AG08395 (cell line): Measurements from ENCODE around the gene PTPN12.
"Not testable (repeated sequence)": the region's sequence is repeated elsewhere in the genome, so short reads cannot be mapped to it uniquely, and the experiment has no call there.

Experiments used
- DNase-seq: peaks from one replicate; pipeline ENCODE4 v3.0.0; 2012; ENCODE audit warnings: mixed read lengths, low spot score

The PTPN12 gene

DNA sequence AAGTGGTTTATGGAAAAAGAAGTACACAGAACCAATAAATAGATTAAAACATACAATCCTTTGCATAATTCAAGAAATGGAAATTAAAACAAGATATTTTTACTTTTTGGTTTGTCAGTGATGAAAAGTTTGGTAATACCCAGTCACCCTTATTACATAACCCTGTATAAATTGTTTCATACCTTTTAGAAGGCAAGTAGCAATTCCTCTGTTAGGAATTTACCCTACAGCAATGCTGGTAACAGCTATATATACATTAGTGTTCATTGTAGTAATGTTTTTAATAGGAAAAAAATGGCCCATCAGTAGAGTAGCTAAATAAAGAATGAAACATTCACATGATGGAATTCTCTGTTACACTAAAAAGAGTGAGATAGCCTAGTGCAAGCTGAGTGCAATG, 42.7 kb downstream of the PTPN12 start:
- no peak for DNase-seq

DNA sequence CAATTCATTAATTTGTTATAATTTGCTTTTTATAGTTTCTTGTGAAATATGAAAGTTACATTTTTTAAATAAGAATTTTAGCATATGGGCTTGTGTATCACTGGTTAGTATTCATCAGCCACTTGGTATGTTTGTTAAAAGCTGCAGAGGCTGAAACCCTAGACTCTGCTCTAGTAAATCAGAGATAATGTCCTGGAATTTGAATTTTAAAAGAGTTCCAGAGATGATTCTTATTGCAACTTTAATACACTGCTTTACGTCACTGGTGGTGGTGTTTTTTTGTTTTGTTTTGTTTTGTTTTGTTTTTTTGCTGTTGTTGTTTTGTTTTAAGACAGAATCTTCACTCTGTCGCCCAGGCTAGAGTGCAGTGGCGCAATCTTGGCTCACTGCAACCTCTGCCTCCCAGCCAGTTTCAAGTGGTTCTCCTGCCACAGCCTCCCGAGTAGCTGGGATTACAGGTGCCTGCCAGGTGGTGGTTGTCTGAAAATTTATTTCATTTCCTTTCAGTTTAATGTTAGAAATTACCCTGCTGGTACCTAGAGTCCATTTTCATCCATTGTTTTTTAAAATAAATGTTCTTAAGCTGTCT, 43.8 kb downstream of the PTPN12 start:
- DNase-seq, result peak; percentile 17

DNA sequence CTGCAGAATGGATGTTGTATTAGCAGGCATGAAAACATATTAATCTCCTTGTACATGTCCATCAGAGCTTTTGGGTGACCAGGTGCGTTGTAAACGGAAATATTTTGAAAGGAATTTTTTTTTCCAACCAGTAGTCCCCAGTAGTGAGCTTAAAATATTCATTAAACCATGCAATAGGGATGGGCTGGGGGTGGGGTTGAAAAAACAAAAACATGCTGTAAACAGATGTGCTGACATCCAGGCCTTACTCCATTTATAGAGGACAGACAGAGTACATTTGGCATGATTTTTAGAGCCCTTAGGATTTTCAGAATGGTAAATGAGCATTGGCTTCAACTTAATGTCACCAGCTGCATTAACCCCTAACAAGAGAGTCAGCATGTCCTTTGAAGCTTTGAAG, 50.2 kb downstream of the PTPN12 start:
- DNase-seq, result peak; percentile 6

DNA sequence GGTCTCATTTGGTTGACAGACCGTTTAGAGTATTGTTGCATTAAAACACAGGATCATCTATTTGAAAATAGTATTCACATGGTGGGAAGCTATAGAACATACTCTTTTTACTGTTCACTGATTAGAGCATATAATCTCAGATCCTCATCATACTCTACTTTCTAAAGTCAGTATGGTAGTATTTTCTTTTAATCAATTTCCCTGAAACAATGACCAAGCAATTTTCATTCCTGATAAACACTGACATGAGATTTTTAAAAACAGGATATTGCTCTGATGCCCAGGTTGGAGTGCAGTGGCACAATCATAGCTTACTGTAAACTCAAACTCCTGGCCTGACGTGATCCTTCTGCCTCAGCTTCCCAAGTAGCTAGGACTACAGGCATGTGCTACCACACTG, 63.9 kb downstream of the PTPN12 start:
- DNase-seq, result no peak

DNA sequence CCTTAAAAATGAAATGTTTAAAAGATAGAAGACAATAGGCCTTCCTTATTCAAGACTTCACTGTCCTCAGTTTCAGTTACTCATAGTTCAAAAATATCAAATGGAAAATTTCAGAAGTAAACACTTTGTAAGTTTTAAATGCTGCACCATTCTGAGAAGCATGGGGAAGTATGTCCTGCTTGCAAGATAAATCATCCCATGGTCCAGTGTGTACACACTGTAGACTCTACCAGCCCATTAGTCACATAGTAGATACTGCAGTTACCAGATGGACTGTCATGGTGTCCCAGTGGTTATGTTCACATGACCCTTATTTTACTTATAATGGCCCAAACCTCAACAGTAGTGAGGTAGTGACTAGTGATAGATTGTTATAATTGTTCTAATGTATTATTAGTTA, 69.5 kb downstream of the PTPN12 start:
- DNase-seq, result no peak

DNA sequence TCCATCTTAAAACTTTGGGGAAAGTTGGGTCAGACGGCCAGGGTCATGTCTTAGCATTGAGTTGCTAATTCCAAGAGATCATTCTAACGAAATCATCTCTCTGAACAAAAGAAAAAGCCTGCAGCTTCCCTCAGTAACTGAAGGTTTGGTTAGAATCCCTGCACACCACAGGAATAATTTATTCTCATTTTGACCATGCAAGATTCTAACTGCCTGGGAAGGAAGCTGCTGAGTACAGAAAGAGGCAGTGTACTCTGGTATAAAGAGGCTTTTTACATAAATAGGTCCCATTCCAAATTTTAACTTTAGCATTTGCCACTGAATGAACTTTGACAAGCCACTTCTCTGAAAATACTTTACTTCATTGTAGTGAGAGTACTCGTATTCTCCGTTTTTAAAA, 82.2 kb downstream of the PTPN12 start:
- no peak for DNase-seq

DNA sequence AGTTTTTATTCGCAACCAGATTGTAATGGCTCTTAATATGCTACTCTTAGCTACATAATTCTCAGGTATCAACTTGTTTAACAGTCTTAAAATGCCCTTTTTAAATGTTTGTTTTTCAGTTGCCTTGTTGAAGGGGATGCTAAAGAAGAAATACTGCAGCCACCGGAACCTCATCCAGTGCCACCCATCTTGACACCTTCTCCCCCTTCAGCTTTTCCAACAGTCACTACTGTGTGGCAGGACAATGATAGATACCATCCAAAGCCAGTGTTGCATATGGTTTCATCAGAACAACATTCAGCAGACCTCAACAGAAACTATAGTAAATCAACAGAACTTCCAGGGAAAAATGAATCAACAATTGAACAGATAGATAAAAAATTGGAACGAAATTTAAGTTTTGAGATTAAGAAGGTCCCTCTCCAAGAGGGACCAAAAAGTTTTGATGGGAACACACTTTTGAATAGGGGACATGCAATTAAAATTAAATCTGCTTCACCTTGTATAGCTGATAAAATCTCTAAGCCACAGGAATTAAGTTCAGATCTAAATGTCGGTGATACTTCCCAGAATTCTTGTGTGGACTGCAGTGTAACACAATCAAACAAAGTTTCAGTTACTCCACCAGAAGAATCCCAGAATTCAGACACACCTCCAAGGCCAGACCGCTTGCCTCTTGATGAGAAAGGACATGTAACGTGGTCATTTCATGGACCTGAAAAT, 89.7 kb downstream of the PTPN12 start:
- no peak for DNase-seq

DNA sequence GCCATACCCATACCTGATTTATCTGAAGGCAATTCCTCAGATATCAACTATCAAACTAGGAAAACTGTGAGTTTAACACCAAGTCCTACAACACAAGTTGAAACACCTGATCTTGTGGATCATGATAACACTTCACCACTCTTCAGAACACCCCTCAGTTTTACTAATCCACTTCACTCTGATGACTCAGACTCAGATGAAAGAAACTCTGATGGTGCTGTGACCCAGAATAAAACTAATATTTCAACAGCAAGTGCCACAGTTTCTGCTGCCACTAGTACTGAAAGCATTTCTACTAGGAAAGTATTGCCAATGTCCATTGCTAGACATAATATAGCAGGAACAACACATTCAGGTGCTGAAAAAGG, 90.2 kb downstream of the PTPN12 start:
- DNase-seq, result no peak

DNA sequence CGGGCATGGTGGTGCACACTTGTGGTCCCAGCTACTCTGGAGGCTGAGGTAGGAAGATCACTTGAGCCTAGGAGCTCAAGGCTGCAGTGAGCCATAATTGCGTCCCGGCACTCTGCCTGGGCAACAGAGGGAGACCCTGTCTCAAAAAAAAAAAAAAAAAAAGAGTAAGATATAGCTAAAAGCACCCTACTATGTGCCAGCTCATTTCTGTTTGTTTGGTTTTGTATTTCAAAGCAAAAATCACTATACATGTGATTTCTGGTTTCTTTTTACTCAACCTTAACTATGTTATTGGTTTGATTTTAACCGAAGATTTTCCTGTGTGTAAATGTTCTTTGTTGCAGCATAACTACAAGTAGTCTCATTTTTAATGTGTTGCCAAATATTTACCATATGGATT, 92.7 kb downstream of the PTPN12 start:
- DNase-seq, result no peak

DNA sequence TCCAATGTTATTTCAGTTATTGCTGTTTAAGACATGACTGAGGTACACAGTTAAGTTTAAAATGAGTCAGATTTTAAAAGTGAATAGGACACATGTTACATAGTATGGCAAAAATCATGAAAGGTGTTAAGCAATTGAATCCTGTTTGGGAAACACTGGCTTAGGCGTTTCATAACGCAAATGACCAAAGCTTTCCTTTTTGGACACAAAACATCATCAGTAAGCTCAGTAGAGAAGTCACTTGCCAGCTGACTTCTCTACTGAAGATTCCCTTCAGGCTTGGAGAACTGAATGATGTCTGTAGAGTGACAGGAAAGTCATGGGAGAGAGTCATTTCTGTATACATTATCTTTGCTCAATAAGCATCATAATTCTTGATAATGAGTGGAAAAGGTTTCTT, 94.7 kb downstream of the PTPN12 start:
- DNase-seq, result no peak

DNA sequence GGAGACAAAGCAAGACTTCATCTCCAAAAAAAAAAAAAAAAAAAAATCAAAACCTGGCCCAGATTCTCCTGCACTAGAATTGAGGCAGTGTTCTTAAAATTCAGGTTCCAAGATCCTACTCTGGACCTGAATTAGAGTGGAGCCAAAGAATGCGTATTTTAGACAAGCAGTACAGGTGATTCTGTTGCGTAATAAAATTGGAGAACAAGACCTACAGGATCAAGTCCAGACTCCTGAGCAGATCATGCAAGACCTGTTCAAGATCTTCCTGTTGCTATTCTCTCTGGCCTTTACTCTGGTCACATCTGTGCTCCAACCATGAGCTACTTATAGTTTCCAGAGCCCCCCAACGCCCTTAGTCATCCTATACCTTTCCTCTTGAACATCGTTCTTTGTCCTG, 107.7 kb downstream of the PTPN12 start:
- no peak for DNase-seq

DNA sequence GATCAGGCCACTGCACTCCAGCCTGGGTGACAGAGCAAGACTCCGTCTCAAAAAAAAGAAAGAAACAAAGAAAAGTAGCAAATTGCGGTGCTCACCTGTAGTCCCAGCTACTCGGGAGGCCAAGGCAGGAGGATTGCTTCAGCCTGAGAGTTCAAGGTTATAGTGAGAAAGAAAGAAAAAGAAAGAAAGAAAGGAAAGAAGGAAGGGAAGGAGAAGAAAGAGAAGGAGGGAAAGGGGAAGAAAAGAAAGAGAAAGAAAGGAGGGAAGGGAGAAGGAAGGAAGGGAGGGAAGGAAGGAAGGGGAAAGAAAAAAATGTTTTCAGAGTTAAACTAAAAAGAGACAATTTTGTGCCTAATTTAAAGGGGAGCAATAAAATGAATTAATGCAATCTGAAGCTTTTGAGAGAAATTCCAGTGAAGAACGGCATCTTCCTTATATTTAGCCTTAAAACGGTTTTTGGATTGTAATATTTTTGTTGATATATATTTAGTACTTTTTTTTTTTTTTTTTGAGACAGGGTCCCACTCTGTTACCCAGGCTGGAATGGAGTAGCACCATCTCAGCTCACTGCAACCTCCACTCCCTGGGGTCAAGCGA, 111.7 kb downstream of the PTPN12 start:
- no peak for DNase-seq

DNA sequence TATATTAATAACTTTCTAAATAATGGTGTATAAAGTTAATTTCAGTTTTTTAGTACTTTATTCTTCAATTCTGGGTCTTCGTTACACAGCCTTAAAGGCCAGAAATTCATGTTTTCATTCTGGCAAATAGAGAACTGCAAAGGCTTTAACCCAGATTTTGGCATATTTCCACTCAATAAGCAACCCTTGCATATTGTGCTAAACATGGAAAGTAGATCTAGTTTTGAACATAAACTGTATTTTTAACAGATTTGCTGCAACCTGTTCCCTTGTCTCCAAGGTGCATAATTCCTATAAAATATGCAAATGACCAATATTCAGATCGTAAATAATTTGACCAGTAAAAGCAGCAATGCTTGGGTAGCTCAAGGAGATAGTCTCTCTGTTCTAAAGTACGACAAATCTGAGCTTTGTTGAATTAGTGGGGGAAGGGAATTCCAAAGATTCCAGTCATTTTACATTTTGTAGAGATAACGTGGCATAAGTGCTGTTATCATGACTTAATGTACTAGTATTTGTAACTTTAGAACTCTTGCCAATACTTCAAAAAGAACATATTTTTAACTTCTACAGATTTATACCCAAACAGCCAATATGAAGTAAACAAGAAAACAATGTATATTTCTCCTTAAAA, 112.7 kb downstream of the PTPN12 start:
- DNase-seq, result peak; percentile 14

DNA sequence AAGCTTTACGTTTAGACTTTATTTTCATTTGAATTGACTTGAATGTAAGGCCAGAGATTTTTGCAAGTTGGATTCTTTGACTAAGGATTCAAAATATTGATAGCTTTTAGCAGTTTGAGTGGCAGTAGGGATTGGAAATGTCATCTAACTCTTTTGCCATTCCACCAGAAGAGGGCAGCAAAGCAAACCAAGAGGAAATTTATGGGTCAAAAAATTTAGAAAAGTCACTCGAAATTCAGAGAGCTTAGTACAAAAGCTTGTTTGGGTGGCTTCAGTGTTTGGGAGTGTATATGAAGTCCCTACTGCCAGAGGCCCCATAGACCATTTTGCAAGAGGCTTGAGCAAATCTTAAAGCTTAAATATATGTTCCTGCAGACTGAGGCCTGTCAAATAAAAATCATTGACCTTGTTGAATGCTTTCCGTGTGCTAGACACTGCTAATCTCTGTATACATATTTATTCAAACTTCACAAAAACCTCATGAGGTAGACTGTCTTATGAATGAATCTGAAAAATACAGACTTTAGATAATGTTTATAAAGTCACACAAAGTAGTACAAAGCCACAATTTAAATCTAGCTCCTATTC, 114.6 kb downstream of the PTPN12 start:
- peak; percentile 64 for DNase-seq

DNA sequence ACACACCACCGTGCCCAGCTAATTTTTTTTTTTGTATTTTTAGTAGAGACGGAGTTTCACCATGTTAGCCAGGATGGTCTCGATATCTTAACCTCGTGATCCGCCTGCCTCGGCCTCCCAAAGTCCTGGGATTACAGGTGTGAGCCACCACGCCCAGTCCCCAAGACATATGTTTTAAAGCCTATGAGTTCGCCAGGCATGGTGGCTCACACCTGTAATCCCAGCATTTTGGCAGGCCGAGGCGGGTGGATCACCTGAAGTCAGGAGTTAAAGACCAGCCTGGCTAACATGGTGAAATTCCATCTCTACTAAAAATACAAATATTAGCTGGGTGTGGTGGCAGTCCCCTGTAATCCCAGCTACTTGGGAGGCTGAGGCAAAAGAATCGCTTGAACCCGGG, 115.7 kb downstream of the PTPN12 start:
- DNase-seq, result not testable (repeated sequence)

DNA sequence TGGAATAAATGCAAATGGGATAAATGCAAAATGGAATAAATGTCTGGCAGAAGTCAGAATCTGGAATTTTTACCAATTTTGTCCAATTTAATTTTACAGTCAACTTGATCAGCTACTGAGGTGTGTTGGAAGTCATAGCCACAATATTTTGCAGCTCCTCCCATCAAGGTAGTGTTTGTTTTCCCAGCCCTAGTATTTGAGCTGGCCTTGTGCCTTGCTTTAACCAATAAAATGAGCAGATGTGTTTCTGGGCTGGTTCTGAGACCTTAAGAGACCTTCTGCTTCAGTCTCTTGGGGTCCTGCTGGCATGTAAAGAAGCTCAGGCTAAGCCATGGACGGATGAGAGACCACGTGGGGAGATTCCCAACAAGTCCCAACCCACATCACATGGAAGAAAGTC, 116.5 kb downstream of the PTPN12 start:
- no peak for DNase-seq

DNA sequence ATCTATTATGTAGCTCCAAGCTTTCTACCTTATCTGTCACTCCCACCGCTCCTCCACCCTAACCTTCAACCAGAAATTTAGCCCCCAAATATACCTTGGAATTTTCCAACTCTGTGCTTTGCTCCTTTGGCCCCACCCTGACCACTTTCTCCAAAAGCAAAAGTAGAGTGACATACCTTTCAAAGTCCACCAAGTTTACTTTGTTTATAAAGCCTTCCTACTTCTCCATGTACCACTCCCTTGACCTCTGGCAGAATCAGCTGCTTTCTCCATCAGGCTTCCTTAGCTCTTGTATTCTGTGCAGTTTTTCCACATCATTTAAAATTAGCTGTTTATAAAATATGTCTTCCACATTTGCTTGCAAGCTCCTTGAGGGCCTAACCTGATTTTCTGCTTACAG, 118.3 kb downstream of the PTPN12 start:
- DNase-seq, result no peak

DNA sequence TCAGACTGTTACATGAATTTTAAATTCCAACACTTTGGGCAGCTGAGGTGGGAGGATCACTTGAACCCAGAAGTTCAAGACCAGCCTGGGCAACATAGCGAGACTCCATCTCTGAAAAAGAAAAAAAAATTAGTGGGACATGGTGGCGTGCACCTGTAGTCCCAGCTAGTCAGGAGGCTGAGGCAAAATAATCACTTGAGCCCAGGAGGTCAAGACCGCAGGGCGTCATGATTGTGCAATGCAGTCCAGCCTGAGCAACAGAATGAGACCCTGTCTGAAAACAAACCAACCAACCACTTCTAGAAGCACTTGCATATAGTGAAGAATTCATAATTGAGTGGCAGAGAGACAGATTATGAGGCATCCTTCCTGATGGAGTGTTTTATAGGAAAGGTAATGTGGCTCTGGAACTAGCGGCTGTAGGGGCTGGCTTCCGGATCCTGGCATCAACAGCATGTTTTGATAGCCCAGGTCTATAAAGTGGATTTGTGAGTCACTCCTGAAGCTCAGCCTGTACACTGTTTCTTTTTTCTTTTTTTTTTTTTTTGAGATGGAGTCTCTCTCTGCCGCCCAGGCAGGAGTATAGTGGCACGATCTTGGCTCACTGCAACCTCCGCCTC, 118.9 kb downstream of the PTPN12 start:
- no peak for DNase-seq

DNA sequence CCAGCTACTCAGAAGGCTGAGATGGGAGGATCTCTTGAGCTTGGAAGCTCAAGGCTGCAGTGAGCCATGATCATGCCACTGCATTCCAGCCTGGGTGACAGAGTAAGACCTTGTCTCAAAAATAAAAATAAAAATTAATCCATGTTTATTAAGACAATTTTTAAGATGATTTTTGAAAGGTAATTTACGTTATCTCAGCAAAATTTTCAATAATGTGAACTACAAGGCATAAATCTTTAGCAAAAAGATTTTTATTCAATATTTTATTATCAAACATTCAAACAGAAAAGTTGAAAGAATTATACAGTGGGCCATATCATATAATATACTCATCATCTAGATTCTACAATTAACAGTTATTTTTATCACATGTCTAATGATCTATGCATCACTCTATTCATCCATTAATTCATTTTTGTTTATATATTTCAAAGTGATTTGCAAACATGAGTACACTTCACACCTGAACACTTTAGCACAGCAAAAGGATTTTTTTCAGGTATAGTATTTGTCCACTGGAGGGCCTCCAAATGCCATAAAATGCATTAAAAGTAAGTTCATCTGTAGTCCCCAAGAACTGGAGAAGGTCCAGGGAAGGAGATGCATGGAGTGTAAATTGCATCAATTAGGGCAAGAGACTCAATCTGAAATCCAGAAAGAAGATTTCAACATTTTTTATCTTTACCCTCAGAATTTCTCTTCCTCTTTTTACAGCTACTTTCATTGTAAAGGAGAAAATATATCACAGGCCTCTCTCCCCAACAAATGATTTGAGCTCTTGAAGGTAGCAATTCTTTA, 120.5 kb downstream of the PTPN12 start:
- DNase-seq, result peak; percentile 14

DNA sequence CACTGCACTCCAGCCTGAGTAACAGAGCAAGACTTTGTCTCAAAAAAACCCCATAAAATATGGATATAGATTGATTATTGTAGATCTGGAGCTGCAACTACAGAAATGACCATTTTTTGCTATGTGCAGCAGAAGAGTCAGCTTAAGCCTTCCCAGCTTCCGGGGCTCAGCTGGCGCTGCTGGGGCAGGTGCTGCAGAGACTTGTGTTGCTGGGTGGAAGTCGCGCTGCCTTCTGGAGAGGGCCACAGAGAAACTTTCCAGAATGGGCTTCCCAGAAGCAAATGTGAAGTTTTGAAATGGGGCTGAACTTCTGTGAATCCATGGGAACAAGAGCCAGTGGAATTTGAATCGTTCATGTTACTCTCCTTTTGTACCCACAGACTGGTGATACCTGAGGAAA, 121.8 kb downstream of the PTPN12 start:
- DNase-seq, result no peak

DNA sequence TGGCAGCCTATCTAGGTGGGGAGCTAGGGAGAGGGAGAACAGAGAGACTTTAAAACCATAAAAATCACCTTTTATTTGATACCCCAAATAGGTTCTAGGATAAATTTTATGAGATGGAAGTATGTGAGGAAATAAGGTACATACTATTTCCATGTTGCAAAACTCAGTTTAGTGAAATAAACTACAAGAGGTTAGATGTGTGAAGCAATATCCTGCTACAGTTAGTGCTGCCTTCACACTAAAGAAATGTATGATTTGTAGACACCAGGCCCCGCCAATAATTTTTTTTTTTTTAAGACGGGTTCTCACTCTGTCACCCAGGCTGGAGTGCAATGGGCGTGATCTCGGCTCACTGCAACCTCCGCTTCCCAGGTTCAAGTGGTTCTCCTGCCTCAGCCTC, 124.7 kb downstream of the PTPN12 start:
- DNase-seq, result no peak

DNA sequence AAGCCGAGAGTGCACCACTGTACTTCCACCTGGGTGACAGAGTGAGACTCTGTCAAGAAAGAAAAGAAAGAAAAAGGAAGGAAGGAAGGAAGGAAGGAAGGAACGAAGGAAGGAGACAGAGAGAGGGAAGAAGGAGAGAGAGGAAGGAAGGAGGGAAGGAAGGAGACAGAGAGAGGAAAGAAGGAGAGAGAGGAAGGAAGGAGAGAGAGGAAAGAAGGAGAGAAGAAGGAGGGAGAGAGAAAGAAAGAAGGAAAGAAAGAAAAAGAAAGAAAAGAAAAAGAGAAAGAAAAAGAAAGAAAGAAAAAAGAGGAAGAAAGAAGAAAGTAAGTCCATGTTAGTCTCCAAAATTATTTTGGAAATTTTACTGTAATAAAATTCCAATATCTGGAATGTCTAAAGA, 125.8 kb downstream of the PTPN12 start:
- DNase-seq, result no peak
